ENCODE measurements around the gene BDNF.

The BDNF gene

DNA sequence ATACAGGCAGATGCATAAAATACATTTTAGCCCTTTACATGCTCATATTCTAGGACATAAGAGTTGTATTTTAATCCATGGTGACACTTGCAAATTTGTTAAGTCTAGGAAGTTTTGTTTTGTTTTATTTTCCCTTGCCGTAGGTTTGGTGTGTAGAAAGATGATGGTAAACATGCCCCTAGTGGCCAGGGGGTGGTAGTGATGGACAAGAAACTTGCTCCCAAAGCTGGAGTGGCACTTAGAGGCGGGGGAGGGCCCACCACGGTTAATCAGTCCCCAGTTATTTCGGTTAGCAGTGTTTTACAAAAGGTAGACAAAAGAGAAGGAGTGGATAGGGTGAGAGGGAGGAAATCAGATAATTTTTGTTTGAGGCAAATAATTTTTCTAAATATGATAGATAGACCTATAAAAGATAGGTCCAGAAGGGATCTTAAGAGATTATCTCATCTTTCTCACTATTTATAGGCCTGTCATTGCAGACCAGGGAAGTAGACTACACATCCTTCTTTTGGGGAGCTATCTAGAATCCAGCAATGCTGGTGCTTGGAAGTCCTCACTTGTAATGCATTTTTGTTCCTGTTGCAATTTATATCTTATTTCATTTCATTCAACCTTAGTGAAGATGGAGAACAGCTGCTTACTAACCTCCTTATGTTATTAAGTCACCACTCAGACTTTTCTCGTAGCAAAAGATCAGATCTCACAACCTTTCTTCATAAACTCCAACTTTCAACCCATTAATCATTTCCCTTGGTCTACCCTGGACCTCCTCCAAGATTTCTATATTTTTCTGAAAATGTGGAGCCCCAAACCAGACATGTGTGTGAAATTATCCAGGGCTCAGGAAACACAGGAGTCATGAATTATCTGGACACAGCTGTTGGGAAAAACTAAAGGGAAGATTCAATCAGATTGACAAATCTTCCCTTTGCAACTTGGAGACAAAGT is 5.9 kb upstream of the BDNF start:
- no peak for DNase-seq

DNA sequence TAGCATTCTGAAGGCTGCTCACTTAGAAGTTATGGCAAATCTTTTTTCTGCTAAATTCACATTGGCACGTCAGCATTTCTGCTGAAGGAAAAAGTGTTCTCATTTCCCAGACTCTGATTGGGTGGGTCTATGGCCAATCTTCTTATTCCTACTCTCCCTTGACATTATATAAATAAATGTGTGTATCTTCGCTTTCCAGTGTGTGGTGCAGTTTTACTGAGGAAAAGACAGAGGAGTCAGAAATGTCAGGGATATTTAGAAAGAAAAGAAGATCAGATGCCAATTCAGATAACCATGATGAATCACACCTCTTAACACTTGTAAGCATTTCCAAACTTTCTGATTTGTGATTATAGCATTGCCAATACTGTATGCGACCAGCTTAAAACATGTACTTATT is 3.2 kb upstream of the BDNF start:
- DNase-seq: no peak

DNA sequence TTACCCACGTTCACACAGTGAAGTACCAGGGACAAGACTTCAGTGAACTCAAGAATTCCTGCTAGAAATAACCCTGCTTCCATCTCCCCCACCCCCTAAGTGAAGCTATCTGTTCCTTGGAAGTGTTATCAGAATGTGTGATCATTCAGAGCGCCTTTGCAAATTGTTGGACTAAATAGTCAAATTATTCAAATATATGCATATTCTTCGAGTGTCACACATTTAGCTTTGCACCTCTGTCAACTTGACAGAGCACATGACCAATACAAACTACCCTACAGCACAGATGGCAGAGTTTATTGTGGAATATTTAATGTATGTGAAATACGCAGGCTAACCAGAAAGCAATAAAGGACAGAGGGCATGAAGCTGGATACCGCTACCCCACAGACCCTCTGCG is 2.6 kb upstream of the BDNF start:
- DNase-seq: no peak

DNA sequence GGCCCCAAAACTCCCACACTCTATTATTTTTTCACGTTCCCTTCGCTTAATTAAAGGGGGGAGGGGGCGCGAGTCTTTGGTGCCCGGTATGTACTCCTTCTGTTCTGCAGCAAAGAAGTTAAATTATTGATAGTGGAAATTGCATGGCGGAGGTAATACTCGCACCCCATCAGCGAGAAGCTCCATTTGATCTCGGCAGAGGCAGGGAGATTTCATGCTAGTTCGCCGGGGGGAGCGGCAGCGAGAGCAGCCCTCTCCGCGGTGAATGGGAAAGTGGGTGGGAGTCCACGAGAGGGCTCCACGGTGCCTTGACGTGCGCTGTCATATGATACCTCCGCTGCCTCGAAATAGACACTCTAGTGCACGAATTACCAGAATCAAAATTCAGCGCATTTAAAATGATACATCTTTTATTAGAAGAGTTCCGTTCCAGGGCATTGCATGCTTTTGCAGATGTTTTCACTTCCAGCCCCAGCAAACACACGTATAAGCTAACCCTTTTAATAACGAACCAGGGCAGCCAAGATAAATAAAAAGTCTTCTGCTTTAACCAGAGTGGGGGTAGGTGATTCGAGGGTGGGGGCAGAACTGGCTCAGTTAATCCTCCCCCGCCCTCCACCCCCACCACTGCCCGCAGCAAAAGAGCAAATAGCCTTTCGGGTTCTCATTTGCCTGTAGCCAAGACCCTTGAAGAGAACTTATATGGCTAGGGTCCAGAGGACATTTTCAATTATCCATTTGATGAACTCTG is 1.3 kb upstream of the BDNF start:
- peak in 4 of 51 donors; percentile 16 to 42 (median 27) for DNase-seq

DNA sequence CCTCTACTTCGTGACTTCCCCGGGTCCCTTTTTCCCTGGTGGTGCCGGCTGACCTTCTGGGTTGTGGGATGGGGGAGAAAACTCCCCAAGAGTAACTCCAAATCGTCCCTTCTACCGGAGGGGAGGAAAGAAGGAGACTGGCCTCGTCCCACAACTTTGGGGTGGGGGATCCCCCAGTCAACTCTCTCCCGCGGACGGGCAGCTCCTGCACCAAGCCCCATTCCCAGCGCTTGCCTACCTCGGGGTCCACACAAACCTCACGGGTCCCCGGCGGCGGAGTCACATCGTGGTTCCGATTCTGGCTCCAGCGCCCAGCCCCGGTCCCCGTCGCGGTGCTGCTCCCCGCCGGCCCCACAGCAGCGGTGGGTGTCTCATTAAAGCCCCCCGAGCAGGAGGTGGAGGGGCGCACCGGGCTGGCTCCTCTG is 317 bp downstream of the BDNF start:
- DNase-seq: no peak

DNA sequence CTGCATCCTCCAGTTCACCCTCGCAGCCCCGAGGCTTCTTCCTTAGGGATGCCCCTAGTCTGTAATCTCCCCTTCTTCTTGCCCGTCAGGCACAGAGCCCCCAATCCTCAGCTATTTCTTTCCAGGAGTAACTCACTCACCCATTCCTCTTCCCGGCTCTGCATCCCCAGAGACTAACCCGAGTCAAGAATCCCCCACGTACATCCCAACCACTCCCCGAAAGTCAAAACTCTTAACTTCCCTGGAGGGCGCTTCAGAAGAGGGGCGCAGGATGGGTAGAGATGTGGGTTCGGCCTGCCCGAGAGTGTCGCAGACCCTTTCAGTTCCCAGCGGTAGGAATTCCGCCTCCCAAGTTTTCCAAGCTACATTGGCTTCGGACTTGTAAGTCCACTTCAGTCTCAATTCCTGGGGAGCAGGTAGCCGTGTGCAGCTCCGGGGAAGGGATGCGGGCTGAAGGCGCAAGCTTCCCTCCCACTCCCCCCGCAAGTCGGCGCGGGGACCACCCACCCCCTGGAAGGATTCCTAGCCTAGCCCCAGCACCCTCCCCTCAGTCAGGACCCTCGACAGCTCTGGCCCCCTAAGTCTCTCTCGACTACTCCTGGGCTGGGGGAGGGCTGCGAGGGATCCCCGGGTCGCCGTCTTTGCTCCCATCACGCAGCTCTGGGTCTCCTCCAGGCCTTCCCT is 871 bp downstream of the BDNF start:
- no peak for DNase-seq

DNA sequence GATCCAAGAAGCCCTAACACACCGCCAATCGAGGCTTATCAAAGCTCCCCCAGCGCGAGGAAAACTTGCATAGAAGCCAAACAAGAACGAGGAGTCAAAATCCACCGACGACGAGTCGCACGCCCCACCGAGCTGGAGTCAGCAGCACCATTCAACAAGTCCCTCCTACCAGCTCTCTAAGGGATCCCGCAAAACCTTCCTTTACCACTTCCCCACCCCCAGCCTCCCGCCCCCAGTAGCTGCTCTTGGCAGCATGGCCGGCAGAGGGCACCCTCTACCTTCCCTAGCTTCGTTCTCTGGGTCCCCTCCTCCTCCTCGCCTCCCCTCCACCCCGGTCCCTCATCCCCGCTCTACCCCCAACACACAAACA is 1.4 kb downstream of the BDNF start:
- DNase-seq: peak in 42 of 51 donors; percentile 12 to 82 (median 53)

DNA sequence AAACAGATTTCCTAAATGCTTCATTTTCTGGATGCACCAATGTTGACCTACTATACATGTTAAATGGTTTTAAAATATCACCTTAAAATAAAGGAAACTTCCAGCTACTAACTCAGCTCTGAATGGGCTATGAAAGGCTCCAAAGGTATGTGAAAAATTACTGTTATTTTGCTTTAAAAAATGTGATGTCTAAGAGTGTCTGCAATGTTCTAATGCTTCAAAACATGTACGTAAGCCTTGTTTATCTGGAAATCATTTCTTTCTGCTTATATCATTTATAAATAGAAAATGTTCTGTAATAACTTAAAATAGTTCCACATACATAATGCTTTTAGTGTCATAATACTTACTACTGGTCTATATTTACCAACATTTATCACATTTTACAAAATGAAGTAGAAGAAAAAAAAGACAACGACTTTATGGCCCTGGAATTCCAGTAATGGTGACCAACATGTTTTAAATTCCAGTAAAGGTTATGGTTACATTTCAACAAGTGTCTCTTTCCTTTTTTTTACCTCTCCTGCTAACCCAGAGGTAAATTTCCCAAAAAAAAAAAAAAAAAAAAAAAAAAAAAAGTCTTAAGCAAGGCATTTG is 2.5 kb downstream of the BDNF start:
- no peak for DNase-seq

DNA sequence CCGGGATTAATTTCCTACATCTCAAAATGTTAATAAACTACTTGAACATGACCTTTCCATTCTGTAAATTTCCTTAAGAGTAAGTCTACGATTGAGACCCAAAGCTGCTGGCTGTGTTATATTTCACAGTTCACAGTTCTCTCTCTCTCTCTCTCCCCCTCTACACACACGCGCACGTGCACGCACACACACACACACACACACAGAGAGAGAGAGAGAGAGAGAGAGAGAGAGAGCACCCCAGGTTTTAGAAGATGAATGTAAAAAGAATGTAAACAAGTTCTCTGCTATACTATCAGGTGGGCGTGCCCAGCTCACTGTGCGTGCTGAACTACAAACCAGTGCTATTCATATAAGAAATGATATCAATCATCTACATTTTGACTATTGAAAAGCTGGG is 3.3 kb downstream of the BDNF start:
- no peak for DNase-seq

DNA sequence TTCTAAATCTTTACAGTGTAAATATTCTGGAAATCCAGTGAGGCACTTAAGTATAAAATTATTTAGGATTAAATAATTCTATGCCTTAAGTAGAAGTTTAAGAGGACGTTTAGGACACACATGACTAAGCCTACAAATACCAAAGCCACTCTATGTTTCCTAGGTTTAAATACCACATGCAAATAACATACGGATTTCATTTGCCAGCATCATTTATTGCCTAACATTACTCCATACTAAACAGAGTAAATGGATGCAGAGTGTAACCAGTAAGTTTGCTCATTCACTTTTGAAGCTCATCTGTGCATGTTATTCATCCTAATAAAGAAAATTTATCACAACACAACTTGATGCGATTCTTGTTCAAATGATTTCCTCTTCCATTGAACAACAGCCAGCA is 4.1 kb downstream of the BDNF start:
- no peak for DNase-seq

DNA sequence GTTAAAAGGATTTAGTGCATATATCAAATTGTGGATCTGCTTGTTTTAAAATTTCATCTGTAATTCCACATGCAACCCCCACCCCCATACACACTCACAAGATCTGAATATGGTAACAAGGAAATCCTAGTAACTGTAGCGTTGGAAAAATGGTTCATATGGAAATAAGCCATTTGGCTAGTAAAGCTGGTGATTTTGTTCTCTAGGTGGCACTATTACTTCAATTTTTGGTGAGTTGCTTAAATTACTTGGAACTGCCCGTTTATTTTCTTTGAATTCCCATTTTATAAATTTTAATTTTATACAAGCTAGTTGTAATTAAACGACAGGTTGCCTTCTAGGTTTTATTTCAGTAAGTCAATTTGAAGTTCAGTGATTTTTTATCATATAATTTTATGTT is 5.3 kb downstream of the BDNF start:
- no peak for DNase-seq

DNA sequence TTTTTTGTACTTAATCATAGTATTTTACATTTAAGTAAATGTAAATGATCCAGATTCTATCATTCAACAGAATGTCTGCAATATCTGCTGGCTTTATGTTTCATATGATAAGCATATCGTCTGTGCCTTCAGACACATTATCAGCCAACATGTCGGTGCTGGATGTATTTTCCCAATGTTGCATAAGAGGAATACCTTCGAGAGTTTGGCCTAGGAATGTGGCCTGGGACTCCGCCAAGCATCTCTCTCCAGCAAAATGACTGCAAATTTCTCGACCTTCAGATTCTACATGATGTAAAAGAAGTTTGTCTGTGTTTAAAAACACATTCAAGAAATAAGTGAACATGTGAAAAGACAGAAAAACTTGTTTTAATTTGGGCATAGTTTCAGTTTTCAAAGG is 6.9 kb downstream of the BDNF start:
- DNase-seq: no peak

DNA sequence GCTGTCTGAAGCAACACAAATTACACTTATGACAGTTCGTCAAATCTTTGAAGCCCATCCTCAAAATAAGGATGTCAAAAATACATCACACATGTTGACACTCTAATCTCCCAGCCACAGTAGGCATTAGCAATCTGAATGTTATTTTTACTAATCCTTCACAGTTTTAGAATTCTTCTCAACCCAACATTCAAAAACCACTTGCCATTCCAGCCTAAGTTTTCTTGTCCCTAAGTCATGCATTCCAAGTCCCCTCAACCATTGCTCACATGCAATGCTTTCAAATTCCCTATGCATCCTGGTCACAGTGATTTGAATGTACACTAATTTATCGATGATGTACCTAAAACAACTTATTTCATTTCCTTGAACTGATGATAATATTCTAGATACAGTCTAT is 7.5 kb downstream of the BDNF start:
- no peak for DNase-seq

DNA sequence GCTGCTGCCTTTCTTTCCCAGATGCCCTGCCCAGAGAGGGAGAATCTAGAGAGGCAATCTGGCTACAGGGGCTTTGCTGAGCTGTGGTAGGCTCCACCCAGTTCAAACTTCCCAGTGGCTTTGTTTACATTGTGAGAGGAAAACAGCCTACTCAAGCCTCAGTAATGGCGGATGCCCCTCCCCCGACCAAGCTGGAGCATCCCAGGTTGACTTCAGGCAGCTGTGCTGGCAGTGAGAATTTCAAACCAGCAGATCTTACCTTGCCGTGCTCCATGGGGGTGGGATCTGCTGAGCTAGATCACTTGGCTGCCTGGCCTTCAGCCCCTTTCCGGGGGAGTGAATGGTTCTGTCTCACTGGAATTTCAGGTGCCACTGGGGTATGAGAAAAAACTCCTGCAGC is 12.2 kb downstream of the BDNF start:
- no peak for DNase-seq

DNA sequence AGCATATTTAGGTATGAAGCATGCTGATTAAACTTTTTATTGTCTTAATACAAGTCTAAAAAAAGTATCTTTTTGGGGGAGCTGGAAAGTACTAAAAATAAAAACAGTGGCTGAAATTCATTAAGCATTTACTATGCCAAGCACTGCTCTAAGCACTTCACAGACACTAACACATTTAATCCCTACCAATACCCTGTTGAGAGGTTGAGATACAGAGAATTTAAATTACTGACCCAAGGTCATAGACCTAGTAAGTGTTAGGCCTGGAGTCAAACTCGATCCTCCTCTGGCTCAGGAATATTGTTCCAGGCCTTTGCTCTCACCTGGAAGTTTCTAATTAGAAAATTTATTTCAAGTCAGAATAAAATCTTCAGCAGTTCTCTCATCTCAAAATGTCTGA is 18.6 kb downstream of the BDNF start:
- no peak for DNase-seq

DNA sequence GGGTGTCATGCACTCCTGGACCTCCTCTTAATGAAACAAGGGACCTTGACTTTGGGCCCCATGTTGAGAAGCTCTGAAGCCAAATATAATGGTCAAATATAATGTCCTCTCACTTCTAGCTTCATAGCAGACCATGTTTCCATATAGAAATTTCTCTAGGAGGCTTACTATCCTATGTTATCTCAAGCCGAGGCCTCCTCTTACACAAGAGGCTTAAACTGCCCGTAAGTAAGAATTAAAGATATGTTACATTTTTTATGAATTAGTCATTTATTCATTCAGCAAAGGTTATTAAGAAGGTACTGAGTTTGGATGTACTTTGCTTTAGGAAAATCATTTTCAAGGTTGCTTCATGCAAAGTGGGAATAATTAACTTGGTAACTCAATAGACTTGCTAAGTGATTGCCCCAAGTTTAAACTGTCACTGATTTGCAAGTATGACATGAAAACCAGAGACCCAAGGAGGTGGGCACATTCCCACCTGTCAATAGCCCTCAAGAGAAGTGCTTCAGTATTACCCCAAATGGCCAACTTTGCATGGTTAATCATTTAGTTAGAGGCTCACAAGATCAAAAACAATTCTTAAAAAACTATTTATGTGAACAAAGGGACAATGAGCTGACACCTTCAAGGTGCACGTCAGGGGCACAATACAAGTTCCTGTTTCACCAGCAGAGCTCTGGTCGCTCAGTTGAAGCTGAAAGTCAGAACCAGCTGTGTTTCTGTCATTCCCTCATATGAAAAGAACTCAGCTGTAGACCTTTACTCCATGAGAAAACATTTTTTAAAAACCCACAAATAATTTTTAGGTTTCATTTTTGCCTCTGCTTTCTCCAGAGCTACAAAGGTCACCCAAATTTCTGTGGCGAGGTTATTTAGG is 20.9 kb downstream of the BDNF start:
- DNase-seq: no peak

DNA sequence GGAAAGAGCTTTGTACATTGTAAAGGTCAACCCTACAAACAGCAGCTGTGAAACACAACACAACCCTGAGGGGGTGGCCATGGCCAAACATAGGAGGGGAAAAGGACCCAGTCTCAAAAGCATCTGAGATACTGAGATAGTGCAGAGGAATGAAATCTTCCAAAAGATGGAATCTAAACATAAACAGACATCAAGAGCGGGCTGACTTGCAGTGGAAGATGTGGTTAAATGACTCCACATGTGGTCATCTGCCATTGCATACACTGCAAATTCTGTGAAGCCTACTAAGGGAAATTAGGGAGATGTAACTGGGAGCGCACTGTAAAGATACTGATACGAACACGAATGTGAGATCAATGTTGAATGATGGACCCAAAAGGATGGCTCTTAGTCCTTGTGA is 22.0 kb downstream of the BDNF start:
- DNase-seq: no peak

DNA sequence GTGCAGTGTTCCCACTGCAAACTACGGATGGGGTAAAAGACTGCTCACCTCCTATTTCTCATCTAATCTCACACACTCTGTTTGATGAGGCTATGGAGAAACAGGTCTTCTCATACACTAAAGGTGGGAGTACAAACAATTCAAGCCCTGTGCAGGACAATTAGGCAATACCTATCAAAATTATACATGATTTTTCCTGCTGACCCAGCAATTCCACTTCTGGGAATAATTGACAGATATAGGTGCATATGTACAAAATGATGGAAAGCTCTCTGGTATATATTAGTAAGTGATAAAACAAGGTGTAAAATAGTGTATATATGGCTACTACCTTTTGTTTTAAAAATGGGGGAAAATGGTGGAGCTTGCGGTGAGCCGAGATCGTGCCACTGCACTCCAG is 23.1 kb downstream of the BDNF start:
- no peak for DNase-seq

DNA sequence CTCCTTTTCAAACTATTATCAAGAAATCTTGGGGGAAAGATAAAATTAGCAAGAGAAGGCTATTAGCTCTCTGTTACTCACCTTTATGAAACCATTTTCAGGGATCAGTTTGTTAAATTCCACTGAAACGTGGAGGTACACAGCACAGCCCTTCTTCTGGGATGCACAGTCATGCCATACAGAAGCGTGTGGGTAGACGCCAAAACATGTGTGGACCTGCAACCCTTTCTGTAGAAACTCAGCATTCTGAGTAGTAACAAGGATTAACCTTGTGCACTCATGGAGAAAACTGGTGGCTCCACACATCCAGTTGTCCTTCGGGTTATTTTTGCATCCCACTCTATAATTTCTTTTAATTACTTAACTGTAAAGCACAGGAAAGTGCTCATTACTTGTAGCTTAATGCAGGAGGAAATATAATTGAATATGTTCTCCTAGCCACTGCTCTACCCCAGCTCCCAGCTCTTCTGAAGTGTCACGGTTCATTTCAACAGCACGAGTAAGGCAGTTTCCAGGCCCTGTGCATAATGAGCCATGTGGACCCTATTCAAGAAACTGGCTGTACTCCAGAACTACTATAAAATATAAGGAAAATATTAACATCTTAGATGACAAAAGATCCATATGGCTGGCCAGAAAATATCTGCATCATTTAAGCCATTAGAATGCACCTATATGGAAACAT is 26.1 kb downstream of the BDNF start:
- DNase-seq: no peak

DNA sequence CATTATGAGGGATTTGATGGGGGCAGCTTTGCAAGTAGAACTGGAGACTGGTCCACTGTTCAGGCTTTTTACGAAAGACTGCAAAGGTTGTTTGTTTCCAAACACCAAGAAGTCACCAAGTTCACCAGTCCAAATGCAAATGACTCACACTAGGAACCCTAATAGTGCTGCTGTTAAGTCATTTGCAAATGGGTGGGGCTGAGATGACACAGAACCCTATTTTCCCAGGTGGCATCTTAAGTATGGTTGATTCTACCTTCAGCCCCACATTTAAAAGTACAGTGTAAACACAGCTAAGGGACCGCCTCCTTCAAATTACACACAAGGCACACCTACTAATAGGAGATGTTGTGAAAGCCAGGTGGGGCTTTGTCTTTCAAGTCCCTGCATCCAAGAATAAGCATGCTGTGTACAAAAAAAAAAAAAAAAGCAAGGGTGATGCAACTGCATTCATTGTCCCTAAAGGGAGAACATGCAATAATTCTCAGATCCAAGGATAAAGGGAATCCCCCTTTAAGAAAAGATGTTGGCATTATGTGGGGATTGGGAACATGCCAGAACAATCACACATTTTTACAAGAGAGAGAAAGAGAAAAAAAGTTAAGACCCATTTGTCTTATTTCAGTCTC is 27.3 kb downstream of the BDNF start:
- no peak for DNase-seq

Data from hypothalamus (tissue), 51 donors.